Prostate gland (tissue), 2 donors: ENCODE data around the gene AMACR. TPM values are rescaled to one million over a fixed set of nuclear protein-coding genes. Genes with fewer than 3 reads are reported as not detected.

Experiments used
- DNase-seq: peaks from one replicate; pipeline ENCODE4 v3.0.0-alpha.2; 2019; ENCODE audit warnings: low spot score
- H3K27ac ChIP-seq, 2 donors: fragments of 200-600 bp; sonication (generic); 2 replicates each; pipeline ENCODE4 v1.5.1; 2017 to 2019
- H3K27me3 ChIP-seq: fragments of 200-600 bp; sonication (generic); replicated peaks from 2 replicates; pipeline ENCODE4 v1.5.1; 2019; ENCODE audit not compliant: insufficient read depth
- H3K36me3 ChIP-seq, 2 donors: fragments of 200-600 bp; sonication (generic); 1 replicate in 1 of 2; 2 replicates in 1 of 2; pipeline versions ENCODE4 v1.5.1 to v1.8.1; 2017 to 2019
- H3K4me1 ChIP-seq: fragments of 200-600 bp; sonication (generic); replicated peaks from 2 replicates; pipeline ENCODE4 v1.5.1; 2019
- H3K4me3 ChIP-seq, 2 donors: fragments of 200-600 bp; sonication (generic); 2 replicates each; pipeline ENCODE4 v1.5.1; 2017 to 2019
- H3K9me3 ChIP-seq: fragments of 200-600 bp; sonication (generic); 2 replicates; pipeline ENCODE4 v1.5.1; 2017
- CTCF ChIP-seq, 4 experiments: fragments of 200-600 bp in 2 of 4; fragments of 450-650 bp in 2 of 4; sonication (generic) in 2 of 4; IDR thresholded peaks; 1 replicate in 3 of 4; 2 replicates in 1 of 4; pipeline ENCODE4 v1.5.1; 2016 to 2019; ENCODE audit warnings: antibody characterized with exemption in 4 of 4, mild to moderate bottlenecking in 2 of 4, moderate library complexity in 2 of 4
- POLR2A ChIP-seq: fragments of 450-650 bp; IDR thresholded peaks from one replicate; pipeline ENCODE4 v1.6.1; 2016; ENCODE audit warnings: antibody characterized with exemption, mild to moderate bottlenecking
- POLR2AphosphoS5 ChIP-seq: sonication (generic); formaldehyde crosslinking; IDR thresholded peaks from one replicate; pipeline ENCODE4 v1.6.1; 2017; ENCODE audit warnings: antibody characterized with exemption
- WGBS: methylation state at CpG from one replicate; pipeline ENCODE4 v1.1.5; 2018; 5-methylcytosine and 5-hydroxymethylcytosine counted together
- intact Hi-C: fragments of 100-400 bp; cut with DNase I; formaldehyde crosslinking; loops from one replicate; pipeline ENCODE4 v1.14.2; 2022
- total RNA-seq, 2 donors: library from RNA; depleted of rRNA; stranded (reverse); fragments of >200 nt; gene quantifications; one replicate each; pipeline ENCODE4 v1.1.0, GENCODE V29; 2016

Gene AMACR
- total RNA-seq, 2 donors from 2014 or later = 14.8 to 21.8 TPM

GRCh38 chr5:33997331-33997983, 10.4 kb downstream of the AMACR start:
- H3K27ac ChIP-seq = no peak overlapping the region
- no peaks in the 10 kb centered on the region for H3K4me1 ChIP-seq
- intact Hi-C loops = loop anchor here (5.0 kb wide), 1 partner anchor 930 kb away; the partner anchor contains the start of gene DNAJC21
- TF ChIP-seq POLR2A = no peak
- peak; percentile 57 for TF ChIP-seq POLR2AphosphoS5
- TF ChIP-seq CTCF (IDR thresholded peaks at IDR 0.05) = peak in 3 of 4 experiments; percentile 54 to 66 (median 64)
- H3K27me3 ChIP-seq = no peaks in the 10 kb centered on the region
- no peak overlapping the region for H3K4me3 ChIP-seq
- DNase-seq = peak; percentile 77
- WGBS = 31% methylated on average over 6 of the region's 6 CpGs
- H3K9me3 ChIP-seq = no peaks in the 10 kb centered on the region
- no peaks in the 10 kb centered on the region for H3K36me3 ChIP-seq

GRCh38 chr5:33995865-33996264, 12.0 kb downstream of the AMACR start:
- Histone ChIP-seq H3K36me3 (no peaks in the 10 kb centered on the region), H3K4me3 (no peak overlapping the region), H3K27me3 (no peaks in the 10 kb centered on the region), H3K4me1 (no peaks in the 10 kb centered on the region), H3K27ac (no peak overlapping the region), H3K9me3 (no peaks in the 10 kb centered on the region)
- no peak for DNase-seq
- WGBS = 60% methylated on average over 2 of the region's 2 CpGs
- intact Hi-C loops = loop anchor here (5.0 kb wide), 1 partner anchor 931 kb away; the partner anchor contains the start of gene DNAJC21
- TF ChIP-seq CTCF (IDR thresholded peaks at IDR 0.05) (no peak), POLR2A (no peak), POLR2AphosphoS5 (no peak)

GRCh38 chr5:33994845-33995244, 13.0 kb downstream of the AMACR start:
- DNase-seq = no peak
- H3K27ac ChIP-seq = no peak overlapping the region
- H3K4me1 ChIP-seq = no peaks in the 10 kb centered on the region
- H3K9me3 ChIP-seq = no peaks in the 10 kb centered on the region
- H3K36me3 ChIP-seq = no peaks in the 10 kb centered on the region
- WGBS = 67% methylated on average over 1 of the region's 1 CpG
- no peaks in the 10 kb centered on the region for H3K27me3 ChIP-seq
- TF ChIP-seq POLR2A (no peak), POLR2AphosphoS5 (no peak), CTCF (IDR thresholded peaks at IDR 0.05) (no peak)
- intact Hi-C loops = loop anchor here (5.0 kb wide), 1 partner anchor 932 kb away; the partner anchor contains the start of gene DNAJC21
- no peak overlapping the region for H3K4me3 ChIP-seq

- H3K36me3 ChIP-seq = no peaks in the 10 kb centered on the region
Observed at GRCh38 chr5:33992864-33993263, 15.0 kb downstream of the AMACR start.

More at GRCh38 chr5:33992864-33993263, 15.0 kb downstream of the AMACR start:
- TF ChIP-seq CTCF (IDR thresholded peaks at IDR 0.05) = no peak
- Histone ChIP-seq H3K27ac (no peak overlapping the region), H3K4me3 (no peak overlapping the region), H3K4me1 (no peaks in the 10 kb centered on the region), H3K27me3 (no peaks in the 10 kb centered on the region), H3K9me3 (no peaks in the 10 kb centered on the region)
- 87% methylated on average over 2 of the region's 2 CpGs for WGBS
- intact Hi-C loops = no loop called here
- DNase-seq = no peak
